ENCODE measurements around the gene FGG. TPM values are rescaled to one million over a fixed set of nuclear protein-coding genes. Genes with fewer than 3 reads are reported as not detected.

FGG gene
- total RNA-seq, 1 donor from 2014 or later, result not detected

GRCh38 chr4:154614306-154614705 lies 1.9 kb upstream of the FGG start:
- Histone ChIP-seq H4K20me1 (ENCODE audit: insufficient read depth, low read length) (no peaks in the 10 kb centered on the region), H3K27me3 (ENCODE audit: insufficient read depth, low read length) (peaks cover 2% of the 10 kb centered on the region), H2AFZ (ENCODE audit: low read depth, low read length) (no peak overlapping the region), H3K27ac (ENCODE audit: low read depth, low read length) (no peak overlapping the region), H3K4me3 (ENCODE audit: insufficient read depth, low read depth, low read length) (no peak overlapping the region), H3K79me2 (ENCODE audit: insufficient read depth, low read length) (no peaks in the 10 kb centered on the region), H3K9me3 (ENCODE audit: insufficient read depth, low read depth, low read length) (no peaks in the 10 kb centered on the region), H3K9ac (ENCODE audit: low read length) (no peak overlapping the region), H3K4me1 (ENCODE audit: insufficient read depth, low read length) (no peaks in the 10 kb centered on the region), H3K4me2 (ENCODE audit: low read length) (no peak overlapping the region), H3K36me3 (ENCODE audit: insufficient read depth, low read length) (no peaks in the 10 kb centered on the region)
- Mint-ChIP-seq H3K4me1 (ENCODE audit: low read depth, unreplicated experiment) (no peaks in the 10 kb centered on the region), H3K27me3 (ENCODE audit: low read depth, unreplicated experiment) (no peaks in the 10 kb centered on the region), H3K27ac (ENCODE audit: unreplicated experiment) (no peak overlapping the region), H3K36me3 (ENCODE audit: low read depth, unreplicated experiment) (no peaks in the 10 kb centered on the region), H3K4me3 (ENCODE audit: unreplicated experiment) (no peak overlapping the region), H3K9me3 (ENCODE audit: unreplicated experiment) (no peaks in the 10 kb centered on the region)
- FAIRE-seq, result no peak
- DNase-seq (ENCODE audit: low read depth), result no peak
- TF ChIP-seq EZH2 (IDR thresholded peaks at IDR 0.05; ENCODE audit: insufficient read depth, low read length) (no peak), CTCF (IDR thresholded peaks at IDR 0.05; ENCODE audit: insufficient read depth, low read depth, low read length) (no peak)

GRCh38 chr4:154611833-154612232 lies 623 bp downstream of the FGG start:
- Histone ChIP-seq H3K4me3 (ENCODE audit: insufficient read depth, low read depth, low read length) (no peak overlapping the region), H3K27me3 (ENCODE audit: insufficient read depth, low read length) (peaks cover 2% of the 10 kb centered on the region), H4K20me1 (ENCODE audit: insufficient read depth, low read length) (no peaks in the 10 kb centered on the region), H3K36me3 (ENCODE audit: insufficient read depth, low read length) (no peaks in the 10 kb centered on the region), H2AFZ (ENCODE audit: low read depth, low read length) (no peak overlapping the region), H3K9ac (ENCODE audit: low read length) (no peak overlapping the region), H3K79me2 (ENCODE audit: insufficient read depth, low read length) (no peaks in the 10 kb centered on the region), H3K27ac (ENCODE audit: low read depth, low read length) (no peak overlapping the region), H3K4me1 (ENCODE audit: insufficient read depth, low read length) (no peaks in the 10 kb centered on the region), H3K4me2 (ENCODE audit: low read length) (no peak overlapping the region), H3K9me3 (ENCODE audit: insufficient read depth, low read depth, low read length) (no peaks in the 10 kb centered on the region)
- Mint-ChIP-seq H3K27me3 (ENCODE audit: low read depth, unreplicated experiment) (no peaks in the 10 kb centered on the region), H3K27ac (ENCODE audit: unreplicated experiment) (no peak overlapping the region), H3K9me3 (ENCODE audit: unreplicated experiment) (no peaks in the 10 kb centered on the region), H3K4me3 (ENCODE audit: unreplicated experiment) (no peak overlapping the region), H3K4me1 (ENCODE audit: low read depth, unreplicated experiment) (no peaks in the 10 kb centered on the region), H3K36me3 (ENCODE audit: low read depth, unreplicated experiment) (no peaks in the 10 kb centered on the region)
- no peak for DNase-seq (ENCODE audit: low read depth)
- no peak for FAIRE-seq
- TF ChIP-seq CTCF (IDR thresholded peaks at IDR 0.05; ENCODE audit: insufficient read depth, low read depth, low read length) (no peak), EZH2 (IDR thresholded peaks at IDR 0.05; ENCODE audit: insufficient read depth, low read length) (no peak)

GRCh38 chr4:154610582-154610981 lies 1.9 kb downstream of the FGG start:
- Histone ChIP-seq H3K36me3 (ENCODE audit: insufficient read depth, low read length) (no peaks in the 10 kb centered on the region), H3K79me2 (ENCODE audit: insufficient read depth, low read length) (no peaks in the 10 kb centered on the region), H3K27me3 (ENCODE audit: insufficient read depth, low read length) (peaks cover 2% of the 10 kb centered on the region), H4K20me1 (ENCODE audit: insufficient read depth, low read length) (no peaks in the 10 kb centered on the region), H3K9me3 (ENCODE audit: insufficient read depth, low read depth, low read length) (no peaks in the 10 kb centered on the region), H3K4me1 (ENCODE audit: insufficient read depth, low read length) (no peaks in the 10 kb centered on the region), H3K9ac (ENCODE audit: low read length) (no peak overlapping the region), H3K27ac (ENCODE audit: low read depth, low read length) (no peak overlapping the region), H3K4me3 (ENCODE audit: insufficient read depth, low read depth, low read length) (no peak overlapping the region), H2AFZ (ENCODE audit: low read depth, low read length) (no peak overlapping the region), H3K4me2 (ENCODE audit: low read length) (no peak overlapping the region)
- FAIRE-seq, result no peak
- no peaks in the 10 kb centered on the region for H3K36me3 Mint-ChIP-seq (ENCODE audit: low read depth, unreplicated experiment)
- H3K9me3 Mint-ChIP-seq (ENCODE audit: unreplicated experiment), result no peaks in the 10 kb centered on the region
- H3K4me3 Mint-ChIP-seq (ENCODE audit: unreplicated experiment), result no peak overlapping the region
- no peaks in the 10 kb centered on the region for H3K4me1 Mint-ChIP-seq (ENCODE audit: low read depth, unreplicated experiment)
- no peak for TF ChIP-seq CTCF (IDR thresholded peaks at IDR 0.05; ENCODE audit: insufficient read depth, low read depth, low read length)
- no peak for TF ChIP-seq EZH2 (IDR thresholded peaks at IDR 0.05; ENCODE audit: insufficient read depth, low read length)
- no peak overlapping the region for H3K27ac Mint-ChIP-seq (ENCODE audit: unreplicated experiment)
- H3K27me3 Mint-ChIP-seq (ENCODE audit: low read depth, unreplicated experiment), result no peaks in the 10 kb centered on the region
- no peak for DNase-seq (ENCODE audit: low read depth)
